SU-DHL-6 (cell line): Measurements from ENCODE around the gene DUS1L.

Experiments used
- H2AFZ ChIP-seq: fragments of 200-600 bp; sonication (generic); 2 replicates; pipeline ENCODE4 v1.6.1; 2014; ENCODE audit warnings: low read depth, mild to moderate bottlenecking, moderate library complexity, mixed read lengths, antibody characterized with exemption, low read length; ENCODE audit not compliant: severe bottlenecking
- H3F3A ChIP-seq: fragments of 200-600 bp; shearing (Covaris generic); 2 replicates; pipeline ENCODE4 v1.6.0; 2016; ENCODE audit warnings: antibody characterized with exemption, mild to moderate bottlenecking; ENCODE audit not compliant: insufficient read depth
- H3K27ac ChIP-seq: fragments of 200-600 bp; sonication (generic); 2 replicates; pipeline ENCODE4 v1.5.1; 2016; ENCODE audit warnings: low read depth, mild to moderate bottlenecking, low read length, moderate library complexity, mixed read lengths
- H3K27me3 ChIP-seq: fragments of 200-600 bp; sonication (generic), shearing (Covaris generic); 2 replicates; pipeline ENCODE4 v1.6.0; 2014; ENCODE audit warnings: mild to moderate bottlenecking, low read length
- H3K36me3 ChIP-seq: fragments of 200-600 bp; sonication (generic); 2 replicates; pipeline ENCODE4 v1.6.1; 2014; ENCODE audit warnings: mild to moderate bottlenecking, low read length, mixed read lengths
- H3K4me2 ChIP-seq: fragments of 300-600, 200-600 bp; shearing (Covaris generic), sonication (generic); 2 replicates; pipeline ENCODE4 v1.6.0; 2014; ENCODE audit warnings: low read length, low read depth, mild to moderate bottlenecking; ENCODE audit not compliant: poor library complexity, severe bottlenecking
- H3K4me3 ChIP-seq: fragments of 200-600 bp; sonication (generic); 2 replicates; pipeline ENCODE4 v1.5.1; 2014; ENCODE audit warnings: antibody characterized with exemption, low read length, mild to moderate bottlenecking, mixed read lengths; ENCODE audit not compliant: insufficient read depth, poor library complexity, severe bottlenecking
- H3K79me2 ChIP-seq: fragments of 200-600 bp; sonication (generic); 2 replicates; pipeline ENCODE4 v1.6.1; 2014; ENCODE audit warnings: mild to moderate bottlenecking, low read length, moderate library complexity; ENCODE audit not compliant: insufficient read depth
- H3K9ac ChIP-seq: fragments of 200-600 bp; sonication (generic); 2 replicates; pipeline ENCODE4 v1.7.0; 2014; ENCODE audit warnings: mild to moderate bottlenecking, low read length
- H3K9me2 ChIP-seq: fragments of 200-600 bp; sonication (generic); replicated peaks from 2 replicates; pipeline ENCODE4 v1.6.1; 2014; ENCODE audit warnings: low read length; ENCODE audit not compliant: insufficient read depth
- H3K9me3 ChIP-seq: fragments of 200-600 bp; sonication (generic); 2 replicates; pipeline ENCODE4 v1.6.1; 2014; ENCODE audit warnings: low read length, mixed read lengths; ENCODE audit not compliant: insufficient read depth
- H4K20me1 ChIP-seq: fragments of 200-600 bp; sonication (generic); 2 replicates; pipeline ENCODE4 v1.6.1; 2014; ENCODE audit warnings: low read depth, mild to moderate bottlenecking, antibody characterized with exemption, low read length, moderate library complexity, mixed read lengths
- CTCF ChIP-seq: fragments of 200-600 bp; sonication (generic); IDR thresholded peaks from one replicate; pipeline ENCODE4 v1.5.1; 2017; ENCODE audit warnings: antibody characterized with exemption, mild to moderate bottlenecking, low read length, moderate library complexity; ENCODE audit not compliant: insufficient read depth, poor library complexity, severe bottlenecking
- EZH2phosphoT487 ChIP-seq: fragments of 200-600 bp; sonication (generic), shearing (Covaris generic); conservative IDR thresholded peaks from 2 replicates; pipeline ENCODE4 v1.6.1; 2018; ENCODE audit warnings: mild to moderate bottlenecking, antibody characterized with exemption, low read length, moderate library complexity, mixed read lengths

Gene DUS1L

DNA sequence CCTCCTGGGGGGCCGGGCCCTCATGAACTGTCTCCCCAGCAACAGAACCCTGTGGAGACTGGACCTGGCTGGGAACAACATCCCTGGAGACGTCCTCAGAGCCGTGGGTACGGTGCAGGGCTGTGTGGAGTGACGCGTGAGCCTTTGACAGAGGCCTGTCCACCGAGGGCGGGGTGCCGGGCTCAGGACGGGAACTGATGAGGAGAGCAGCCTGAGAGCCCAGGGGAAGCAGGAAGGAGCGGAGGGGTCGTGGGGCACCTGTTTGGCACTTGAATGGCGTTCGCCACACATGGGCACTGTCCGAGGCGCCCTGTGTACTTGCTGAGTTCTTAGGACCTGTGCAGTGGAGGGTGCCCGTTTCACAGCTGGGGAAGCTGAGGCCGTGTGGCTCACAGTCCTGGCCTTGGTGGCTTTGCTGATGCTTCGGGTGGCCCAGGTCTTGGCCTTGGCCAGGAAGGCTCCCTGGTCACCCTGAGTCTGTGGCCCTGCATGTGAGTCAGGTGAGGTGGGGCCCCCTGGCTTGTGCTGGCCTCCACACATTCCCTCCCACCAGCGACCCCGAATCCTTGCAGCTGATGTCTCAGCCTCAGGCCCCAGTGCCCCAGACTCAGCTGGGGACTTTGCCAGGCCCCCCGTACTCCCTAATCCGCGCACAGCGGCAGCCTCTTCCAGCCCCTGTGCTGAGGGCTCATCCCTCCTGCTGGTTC lies 40.0 kb downstream of the DUS1L start:
- TF ChIP-seq EZH2phosphoT487: no peak
- TF ChIP-seq CTCF: no peak
- no peaks in the 10 kb centered on the region for H3K36me3 ChIP-seq
- no peak overlapping the region for H3K4me2 ChIP-seq
- H3K79me2 ChIP-seq: peaks cover 25% of the 10 kb centered on the region
- no peaks in the 10 kb centered on the region for H3K27me3 ChIP-seq
- 0 out of 2 replicates have a peak, but pooled peaks cover 6% of the 10 kb centered on the region for H3F3A ChIP-seq
- no peak overlapping the region for H3K4me3 ChIP-seq
- H3K9me3 ChIP-seq: no peaks in the 10 kb centered on the region
- no peaks in the 10 kb centered on the region for H3K9me2 ChIP-seq
- no peak overlapping the region for H3K27ac ChIP-seq
- no peak overlapping the region for H2AFZ ChIP-seq
- no peak overlapping the region for H3K9ac ChIP-seq
- H4K20me1 ChIP-seq: no peaks in the 10 kb centered on the region

GRCh38 chr17:82024859-82025258 lies 40.7 kb downstream of the DUS1L start:
- H3K27me3 ChIP-seq: no peaks in the 10 kb centered on the region
- no peaks in the 10 kb centered on the region for H3K9me3 ChIP-seq
- peaks cover 25% of the 10 kb centered on the region for H3K79me2 ChIP-seq
- no peak overlapping the region for H3K4me2 ChIP-seq
- TF ChIP-seq EZH2phosphoT487: no peak
- TF ChIP-seq CTCF: no peak
- H3K9me2 ChIP-seq: no peaks in the 10 kb centered on the region
- no peak overlapping the region for H2AFZ ChIP-seq
- H3K9ac ChIP-seq: no peak overlapping the region
- H3F3A ChIP-seq: 0 out of 2 replicates have a peak, but pooled peaks cover 6% of the 10 kb centered on the region
- no peaks in the 10 kb centered on the region for H4K20me1 ChIP-seq
- no peak overlapping the region for H3K27ac ChIP-seq
- no peak overlapping the region for H3K4me3 ChIP-seq
- no peaks in the 10 kb centered on the region for H3K36me3 ChIP-seq

DNA sequence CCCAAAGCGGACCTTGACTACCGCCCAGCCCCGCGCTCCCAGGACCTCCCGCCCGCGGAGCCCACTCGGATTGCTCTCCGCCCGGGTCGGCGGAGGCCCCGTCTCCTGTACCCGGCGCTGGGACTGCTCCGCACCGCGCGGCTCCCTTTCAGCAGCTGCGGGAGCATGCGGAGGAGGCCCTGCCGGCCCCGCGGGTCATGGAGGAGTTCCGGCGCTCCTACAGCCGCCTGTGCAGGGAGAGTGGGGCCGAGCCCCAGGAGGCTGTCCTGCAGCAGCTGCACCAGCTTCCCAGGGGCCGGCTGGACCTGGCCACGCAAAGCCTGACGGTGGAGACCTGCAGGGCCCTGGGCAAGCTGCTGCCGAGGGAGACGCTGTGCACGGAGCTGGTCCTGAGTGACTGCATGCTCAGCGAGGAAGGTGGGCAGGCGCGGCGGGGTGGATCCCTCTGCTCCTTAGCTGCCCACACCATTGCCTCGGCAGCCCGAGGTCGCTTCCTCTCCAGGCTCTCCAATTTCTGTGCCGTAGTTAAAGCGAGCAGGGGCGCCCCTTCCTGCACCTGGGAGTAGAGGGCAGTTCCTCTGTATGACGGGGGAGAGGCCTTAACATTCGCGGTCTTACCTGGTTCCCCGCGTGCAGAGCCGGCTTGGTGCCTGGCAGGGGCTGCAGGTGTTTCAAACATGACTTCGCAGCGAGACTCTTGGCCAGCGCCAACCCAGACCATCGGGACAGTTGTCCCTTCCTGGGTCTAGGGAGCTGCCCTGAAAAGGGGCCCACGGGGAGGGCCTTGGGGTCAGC lies 42.0 kb downstream of the DUS1L start:
- peak overlapping the region; percentile 74 for H3K4me2 ChIP-seq
- peak overlapping the region; percentile 87 for H3K9ac ChIP-seq
- peak overlapping the region; percentile 23 for H3K27ac ChIP-seq
- peaks cover 25% of the 10 kb centered on the region for H3K79me2 ChIP-seq
- no peaks in the 10 kb centered on the region for H3K9me3 ChIP-seq
- no peaks in the 10 kb centered on the region for H3K9me2 ChIP-seq
- no peaks in the 10 kb centered on the region for H3K36me3 ChIP-seq
- H3K27me3 ChIP-seq: no peaks in the 10 kb centered on the region
- TF ChIP-seq EZH2phosphoT487 (no peak), CTCF (no peak)
- H3F3A ChIP-seq: 0 out of 2 replicates have a peak, but pooled peaks cover 6% of the 10 kb centered on the region
- H4K20me1 ChIP-seq: no peaks in the 10 kb centered on the region
- peak overlapping the region; percentile 14 for H2AFZ ChIP-seq
- H3K4me3 ChIP-seq: peak overlapping the region; percentile 80
